Breast epithelium (tissue), 4 donors: ENCODE measurements around the gene EDEM1. TPM values are rescaled to one million over a fixed set of nuclear protein-coding genes. Genes with fewer than 3 reads are reported as not detected.

ENCODE experiments used
- DNase-seq, 2 donors: peaks; one replicate each; pipeline ENCODE4 v3.0.0-alpha.2; 2019; ENCODE audit warnings: low spot score in 2 of 2
- H3K27ac ChIP-seq, 2 donors: fragments of 200-600 bp; sonication (generic) in 1 of 2; one replicate each; pipeline ENCODE4 v1.5.1; 2016 to 2019; ENCODE audit warnings: mild to moderate bottlenecking in 1 of 2
- H3K27me3 ChIP-seq, 2 donors: fragments of 200-600 bp; sonication (generic) in 1 of 2; one replicate each; pipeline versions ENCODE4 v1.5.1 to v1.6.0; 2017 to 2019; ENCODE audit warnings: control low read depth in 1 of 2, mild to moderate bottlenecking in 1 of 2
- H3K36me3 ChIP-seq: fragments of 200-600 bp; one replicate; pipeline ENCODE4 v1.5.1; 2019
- H3K4me1 ChIP-seq, 2 donors: fragments of 200-600 bp; sonication (generic); one replicate each; pipeline ENCODE4 v1.5.1; 2016 to 2019; ENCODE audit warnings: control low read depth in 1 of 2
- H3K4me3 ChIP-seq, 3 donors: fragments of 200-600 bp; sonication (generic); 1 replicate in 2 of 3; 2 replicates in 1 of 3; pipeline ENCODE4 v1.5.1; 2016 to 2019; ENCODE audit warnings: mild to moderate bottlenecking in 3 of 3, moderate library complexity in 2 of 3
- H3K9me3 ChIP-seq, 2 donors: fragments of 200-600 bp; sonication (generic) in 1 of 2; one replicate each; pipeline ENCODE4 v1.5.1; 2016 to 2019; ENCODE audit warnings: control low read depth in 1 of 2
- POLR2A ChIP-seq: fragments of 450-650 bp; IDR thresholded peaks from one replicate; pipeline ENCODE4 v1.6.1; 2016; ENCODE audit warnings: antibody characterized with exemption, mild to moderate bottlenecking, moderate library complexity
- POLR2AphosphoS5 ChIP-seq, 3 donors: sonication (generic); formaldehyde crosslinking; IDR thresholded peaks; one replicate each; pipeline ENCODE4 v1.6.1; 2017; ENCODE audit warnings: antibody characterized with exemption in 3 of 3
- intact Hi-C: fragments of 100-400 bp; cut with DNase I; formaldehyde crosslinking; loops from one replicate; pipeline ENCODE4 v1.15.1; 2023; ENCODE audit warnings: low total_unique reads
- total RNA-seq, 3 donors: library from RNA; depleted of rRNA; stranded (reverse); fragments of >200 nt; gene quantifications; one replicate each; pipeline ENCODE4 v1.1.0, GENCODE V29; 2016
- TF ChIP-seq, protein P1 (sequence below), 3 donors: fragments of 450-650 bp; IDR thresholded peaks; one replicate each; pipeline ENCODE4 v1.5.1; 2016 to 2017; ENCODE audit warnings: antibody characterized with exemption in 3 of 3, mild to moderate bottlenecking in 3 of 3, moderate library complexity in 3 of 3

EDEM1 gene
- total RNA-seq, 3 donors from 2014 or later, result 34.9 to 45.8 (median 42.6) TPM

DNA sequence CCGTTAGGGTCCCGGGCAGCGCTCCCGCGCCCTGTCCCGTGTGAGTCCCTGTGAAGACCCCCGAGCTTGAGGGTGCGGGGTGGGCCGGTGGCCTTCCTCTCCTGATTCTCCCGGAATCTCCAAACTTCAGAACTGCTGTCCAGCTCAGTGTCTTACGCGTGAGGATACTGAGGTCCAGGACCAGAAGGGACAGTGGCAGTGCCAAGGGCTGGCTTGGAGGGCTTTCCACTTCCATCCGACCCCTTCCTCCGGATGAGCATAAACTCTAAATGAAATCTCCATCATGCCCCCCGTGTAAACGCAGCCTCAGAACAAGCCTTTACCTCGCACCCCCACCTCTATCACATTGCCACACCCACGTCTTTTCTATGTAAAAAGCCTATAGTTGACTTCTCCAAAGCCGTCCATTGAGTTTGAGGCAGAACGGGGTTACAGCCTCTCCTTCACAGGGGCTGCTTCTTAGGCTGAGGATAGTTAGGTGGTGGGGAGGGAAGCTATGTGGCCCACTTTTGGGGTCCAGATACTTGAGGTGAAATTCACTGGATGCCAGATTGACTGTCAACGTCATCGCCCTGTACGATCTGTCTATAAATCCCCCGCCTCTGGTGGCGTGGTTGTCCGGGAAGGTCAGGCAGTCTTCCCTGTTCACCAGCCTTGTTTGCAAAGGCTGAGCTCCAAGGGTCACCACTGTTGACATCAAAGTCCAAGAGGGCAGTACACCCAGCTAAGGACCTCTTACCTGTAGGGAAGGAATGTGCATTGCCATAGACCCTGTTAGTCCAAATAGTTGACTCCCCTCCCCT, 1.1 kb downstream of the EDEM1 start:
- H3K27me3 ChIP-seq, result no peaks in the 10 kb centered on the region
- H3K27ac ChIP-seq, result peak overlapping the region; percentile 97
- TF ChIP-seq, protein P1, sequence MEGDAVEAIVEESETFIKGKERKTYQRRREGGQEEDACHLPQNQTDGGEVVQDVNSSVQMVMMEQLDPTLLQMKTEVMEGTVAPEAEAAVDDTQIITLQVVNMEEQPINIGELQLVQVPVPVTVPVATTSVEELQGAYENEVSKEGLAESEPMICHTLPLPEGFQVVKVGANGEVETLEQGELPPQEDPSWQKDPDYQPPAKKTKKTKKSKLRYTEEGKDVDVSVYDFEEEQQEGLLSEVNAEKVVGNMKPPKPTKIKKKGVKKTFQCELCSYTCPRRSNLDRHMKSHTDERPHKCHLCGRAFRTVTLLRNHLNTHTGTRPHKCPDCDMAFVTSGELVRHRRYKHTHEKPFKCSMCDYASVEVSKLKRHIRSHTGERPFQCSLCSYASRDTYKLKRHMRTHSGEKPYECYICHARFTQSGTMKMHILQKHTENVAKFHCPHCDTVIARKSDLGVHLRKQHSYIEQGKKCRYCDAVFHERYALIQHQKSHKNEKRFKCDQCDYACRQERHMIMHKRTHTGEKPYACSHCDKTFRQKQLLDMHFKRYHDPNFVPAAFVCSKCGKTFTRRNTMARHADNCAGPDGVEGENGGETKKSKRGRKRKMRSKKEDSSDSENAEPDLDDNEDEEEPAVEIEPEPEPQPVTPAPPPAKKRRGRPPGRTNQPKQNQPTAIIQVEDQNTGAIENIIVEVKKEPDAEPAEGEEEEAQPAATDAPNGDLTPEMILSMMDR (IDR thresholded peaks at IDR 0.05), result no peak
- TF ChIP-seq POLR2AphosphoS5 (IDR thresholded peaks at IDR 0.05), result no peak
- TF ChIP-seq POLR2A, result no peak
- DNase-seq, result no peak
- peaks cover 0 to 4% of the 10 kb centered on the region in 2 donors for H3K4me1 ChIP-seq
- H3K9me3 ChIP-seq, result no peaks in the 10 kb centered on the region
- H3K4me3 ChIP-seq, result peak overlapping the region; percentile 93 to 99 (median 96)
- intact Hi-C loops, result loop anchor here (5.0 kb wide), 1 partner anchor 686 kb away; no protein-coding TSS in a partner anchor
- H3K36me3 ChIP-seq, result no peaks in the 10 kb centered on the region

DNA sequence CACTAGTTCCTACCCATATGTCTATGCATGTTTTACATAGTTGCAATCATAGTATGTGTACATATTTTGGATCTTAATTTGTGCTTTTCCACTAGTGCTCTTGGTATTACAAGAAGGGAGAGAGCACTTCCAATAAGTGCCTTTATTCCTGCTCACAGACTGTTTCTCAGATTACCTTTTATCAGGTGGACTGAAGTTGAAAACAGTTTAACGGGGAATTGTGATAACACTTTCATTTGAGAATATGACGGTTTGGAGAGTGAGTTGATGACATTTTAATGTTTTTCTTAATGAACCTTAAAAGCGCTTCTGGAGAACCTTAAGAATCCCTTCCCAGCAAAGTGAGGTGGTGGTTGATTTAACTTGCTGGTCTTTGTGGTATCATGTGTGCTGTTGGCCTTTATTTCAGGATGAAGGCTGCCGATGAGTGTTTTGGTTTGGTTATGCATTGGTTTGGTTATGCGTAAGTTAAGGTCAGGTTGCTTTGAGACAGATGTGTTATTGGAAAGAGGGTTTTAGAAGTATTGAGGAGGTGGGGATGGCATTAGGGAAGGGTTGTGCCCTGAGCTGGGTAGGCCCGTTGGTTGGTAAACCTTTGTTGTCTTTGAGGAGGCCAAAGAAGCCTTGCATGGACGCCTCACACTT, 2.8 kb downstream of the EDEM1 start:
- Histone ChIP-seq H3K9me3 (no peaks in the 10 kb centered on the region), H3K27ac (no peak overlapping the region), H3K4me3 (peak overlapping the region in 1 of 3 donors; percentile 17), H3K27me3 (no peaks in the 10 kb centered on the region), H3K36me3 (no peaks in the 10 kb centered on the region), H3K4me1 (peaks cover 4 to 13% of the 10 kb centered on the region in 2 donors)
- intact Hi-C loops, result no loop called here
- no peak for DNase-seq
- TF ChIP-seq POLR2A, result no peak
- no peak for TF ChIP-seq POLR2AphosphoS5 (IDR thresholded peaks at IDR 0.05)
- TF ChIP-seq, protein P1 (IDR thresholded peaks at IDR 0.05), result no peak

DNA sequence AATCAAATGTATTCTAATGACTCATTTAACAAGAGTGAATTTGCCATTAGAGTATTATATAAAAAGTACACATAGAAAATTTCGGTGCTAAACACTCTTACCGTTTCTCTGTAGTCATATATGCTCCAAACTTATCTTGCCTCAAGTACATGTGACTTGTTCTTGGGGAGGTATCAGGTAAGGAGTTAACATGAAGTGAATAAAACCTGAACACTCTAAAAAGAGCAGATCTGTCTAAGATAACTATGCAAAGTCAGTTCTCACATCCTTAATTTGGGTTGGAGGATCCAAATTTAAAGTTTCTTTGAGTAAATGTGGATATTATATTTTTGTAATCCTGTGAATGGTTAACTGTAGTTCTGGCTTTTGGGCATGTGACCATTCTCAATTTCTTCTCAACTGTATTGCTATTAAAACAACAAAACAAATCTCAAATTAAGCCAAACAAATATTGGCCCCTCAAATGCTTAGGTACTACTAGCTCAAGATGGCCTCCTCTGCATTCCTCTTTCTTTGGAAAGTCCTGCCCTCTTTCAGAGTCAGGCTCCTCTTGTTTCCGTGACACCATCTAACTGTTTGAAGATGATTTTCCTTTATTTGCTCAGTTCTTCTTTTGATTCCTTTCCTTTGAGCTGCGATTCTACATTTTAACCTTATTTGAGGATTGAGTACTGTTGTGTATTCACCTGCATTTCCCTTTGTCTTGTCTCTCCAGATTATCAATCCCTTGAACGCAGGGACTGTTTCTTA, 4.2 kb downstream of the EDEM1 start:
- no peaks in the 10 kb centered on the region for H3K9me3 ChIP-seq
- intact Hi-C loops, result no loop called here
- H3K4me1 ChIP-seq, result peaks cover 4 to 19% of the 10 kb centered on the region in 2 donors
- H3K36me3 ChIP-seq, result no peaks in the 10 kb centered on the region
- H3K27ac ChIP-seq, result no peak overlapping the region
- no peaks in the 10 kb centered on the region for H3K27me3 ChIP-seq
- DNase-seq, result no peak
- no peak overlapping the region for H3K4me3 ChIP-seq
- TF ChIP-seq POLR2A, result no peak
- TF ChIP-seq, protein P1 (IDR thresholded peaks at IDR 0.05), result no peak
- no peak for TF ChIP-seq POLR2AphosphoS5 (IDR thresholded peaks at IDR 0.05)

DNA sequence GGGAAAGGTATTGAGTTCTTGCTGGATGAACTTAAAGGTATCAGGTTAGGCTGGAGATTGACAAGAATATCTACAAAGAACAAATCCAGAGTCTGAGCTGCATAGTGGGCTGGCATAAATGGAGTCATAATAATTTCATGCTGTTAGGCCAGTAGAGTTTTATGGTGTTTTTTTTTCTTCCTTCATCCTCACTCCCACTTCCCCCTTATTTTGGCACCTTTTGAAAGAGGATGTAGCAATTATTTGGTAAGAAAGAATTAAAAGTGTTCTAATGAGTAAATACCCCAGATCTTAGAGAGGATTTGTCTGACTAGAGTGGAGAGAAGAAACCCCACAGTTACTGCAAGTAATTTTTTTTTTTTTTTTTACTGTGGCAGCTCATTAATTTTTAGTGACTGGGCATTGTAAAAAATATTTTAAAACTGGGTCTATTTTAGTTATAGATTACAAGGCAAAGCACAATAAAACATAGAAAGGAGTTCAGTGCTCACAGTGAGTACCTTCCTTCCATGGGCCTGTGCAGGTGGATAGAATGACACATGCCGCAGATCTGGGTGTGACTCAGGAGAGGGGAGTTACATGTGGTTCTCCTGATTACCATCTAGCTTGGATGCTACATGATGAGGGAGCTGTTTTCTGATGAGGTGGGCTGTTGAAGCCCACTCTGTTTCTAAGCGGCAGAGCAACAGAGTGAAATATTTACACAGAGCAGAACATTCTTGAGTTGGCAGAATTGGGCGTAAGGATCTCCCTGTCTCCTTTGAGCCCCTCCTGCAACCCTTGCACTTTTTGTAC, 5.3 kb downstream of the EDEM1 start:
- TF ChIP-seq, protein P1 (IDR thresholded peaks at IDR 0.05), result no peak
- no peak for TF ChIP-seq POLR2A
- no peak for TF ChIP-seq POLR2AphosphoS5 (IDR thresholded peaks at IDR 0.05)
- Histone ChIP-seq H3K36me3 (no peaks in the 10 kb centered on the region), H3K4me1 (peaks cover 4 to 19% of the 10 kb centered on the region in 2 donors), H3K27ac (peak overlapping the region; percentile 2 to 40), H3K27me3 (no peaks in the 10 kb centered on the region), H3K4me3 (no peak overlapping the region), H3K9me3 (no peaks in the 10 kb centered on the region)
- DNase-seq, result no peak
- intact Hi-C loops, result no loop called here
